Testis (tissue), 3 donors: ENCODE results near the gene SDK1. TPM values are rescaled to one million over a fixed set of nuclear protein-coding genes. Genes with fewer than 3 reads are reported as not detected.
"Not testable (repeated sequence)": the region's sequence is repeated elsewhere in the genome, so short reads cannot be mapped to it uniquely, and the experiment has no call there.

Experiments
- DNase-seq: peaks from one replicate; pipeline ENCODE4 v3.0.0-alpha.2; 2019
- H3K27ac ChIP-seq, 2 donors: fragments of 200-600 bp; sonication (generic); one replicate each; pipeline ENCODE4 v1.5.1; 2019
- H3K27me3 ChIP-seq: fragments of 200-600 bp; sonication (generic); one replicate; pipeline ENCODE4 v1.5.1; 2019
- H3K36me3 ChIP-seq: fragments of 200-600 bp; sonication (generic); one replicate; pipeline ENCODE4 v1.5.1; 2017; ENCODE audit warnings: low read depth; ENCODE audit errors: missing control alignments
- H3K4me1 ChIP-seq: fragments of 200-600 bp; sonication (generic); one replicate; pipeline ENCODE4 v1.5.1; 2019
- H3K4me3 ChIP-seq, 2 donors: fragments of 200-600 bp; sonication (generic); one replicate each; pipeline ENCODE4 v1.5.1; 2017 to 2019
- H3K9me3 ChIP-seq: fragments of 200-600 bp; sonication (generic); one replicate; pipeline ENCODE4 v1.5.1; 2017
- CTCF ChIP-seq, 3 experiments: fragments of 450-650 bp in 2 of 3; fragments of 200-600 bp in 1 of 3; sonication (generic) in 1 of 3; IDR thresholded peaks; one replicate each; pipeline ENCODE4 v1.5.1; 2016 to 2019; ENCODE audit warnings: antibody characterized with exemption in 3 of 3, mild to moderate bottlenecking in 2 of 3, moderate library complexity in 1 of 3
- POLR2A ChIP-seq: fragments of 450-650 bp; IDR thresholded peaks from one replicate; pipeline ENCODE4 v1.6.1; 2017; ENCODE audit warnings: antibody characterized with exemption, mild to moderate bottlenecking, moderate library complexity
- WGBS, 2 donors: methylation state at CpG; one replicate each; pipeline ENCODE4 v1.1.5; 2018; 5-methylcytosine and 5-hydroxymethylcytosine counted together
- intact Hi-C: fragments of 100-400 bp; cut with DNase I; formaldehyde crosslinking; loops from one replicate; pipeline ENCODE4 v1.15.1; 2023; ENCODE audit warnings: low total_unique reads
- polyA plus RNA-seq: library from polyadenylated mRNA; stranded (reverse); fragments of 350-450 nt; fragmentation: Illumina TruSeq; extraction: RNeasy Lipid Tissue Mini Kit (QIAGEN cat#74804); gene quantifications from one replicate; pipeline ENCODE4 v1.2.3, GENCODE V29; 2014; ENCODE audit warnings: low read depth, low replicate concordance; ENCODE audit not compliant: insufficient read depth
- total RNA-seq, 2 donors: library from RNA; depleted of rRNA; stranded (reverse); fragments of >200 nt; gene quantifications; one replicate each; pipeline ENCODE4 v1.2.3, GENCODE V29; 2016

Gene SDK1
- total and polyA plus RNA-seq, 3 donors from 2014 or later: 20.0 to 36.2 (median 24.9) TPM

- intact Hi-C loops: no loop called here
- WGBS, 2 donors: 87% methylated on average over 11 to 12 of the region's 12 CpGs
- Histone ChIP-seq H3K4me1 (no peaks in the 10 kb centered on the region), H3K36me3 (no peaks in the 10 kb centered on the region), H3K9me3 (no peaks in the 10 kb centered on the region), H3K27me3 (no peaks in the 10 kb centered on the region), H3K4me3 (no peak overlapping the region), H3K27ac (no peak overlapping the region)
- DNase-seq: no peak
- TF ChIP-seq CTCF (IDR thresholded peaks at IDR 0.05): no peak
- TF ChIP-seq POLR2A: no peak
Observed at GRCh38 chr7:4234498-4234855, 933.4 kb downstream of the SDK1 start.

GRCh38 chr7:4234886-4235285 is 933.8 kb downstream of the SDK1 start:
- Histone ChIP-seq H3K36me3 (no peaks in the 10 kb centered on the region), H3K27me3 (no peaks in the 10 kb centered on the region), H3K4me1 (no peaks in the 10 kb centered on the region), H3K9me3 (no peaks in the 10 kb centered on the region), H3K4me3 (no peak overlapping the region), H3K27ac (no peak overlapping the region)
- DNase-seq: no peak
- no peak for TF ChIP-seq POLR2A
- TF ChIP-seq CTCF (IDR thresholded peaks at IDR 0.05): no peak
- intact Hi-C loops: no loop called here
- WGBS, 2 donors: 91 to 94% methylated on average over 9 of the region's 9 CpGs

GRCh38 chr7:4235596-4235995 is 934.5 kb downstream of the SDK1 start:
- no peaks in the 10 kb centered on the region for H3K9me3 ChIP-seq
- WGBS, 2 donors: 92 to 95% methylated on average over 12 to 14 of the region's 14 CpGs
- no peak for DNase-seq
- no peaks in the 10 kb centered on the region for H3K36me3 ChIP-seq
- intact Hi-C loops: no loop called here
- H3K4me1 ChIP-seq: no peaks in the 10 kb centered on the region
- no peak for TF ChIP-seq POLR2A
- no peak for TF ChIP-seq CTCF (IDR thresholded peaks at IDR 0.05)
- H3K27me3 ChIP-seq: no peaks in the 10 kb centered on the region
- H3K4me3 ChIP-seq: no peak overlapping the region
- H3K27ac ChIP-seq: no peak overlapping the region

GRCh38 chr7:4236389-4236788 is 935.3 kb downstream of the SDK1 start:
- TF ChIP-seq POLR2A (no peak), CTCF (IDR thresholded peaks at IDR 0.05) (no peak)
- Histone ChIP-seq H3K4me3 (no peak overlapping the region), H3K27me3 (no peaks in the 10 kb centered on the region), H3K4me1 (no peaks in the 10 kb centered on the region), H3K9me3 (no peaks in the 10 kb centered on the region), H3K36me3 (no peaks in the 10 kb centered on the region), H3K27ac (no peak overlapping the region)
- DNase-seq: no peak
- intact Hi-C loops: no loop called here
- 96 to 98% methylated on average over 12 of the region's 12 CpGs for WGBS, 2 donors

- H3K36me3 ChIP-seq, H3K4me1 ChIP-seq, H3K4me3 ChIP-seq, H3K27me3 ChIP-seq, DNase-seq, H3K27ac ChIP-seq, H3K9me3 ChIP-seq, intact Hi-C loops: not testable (repeated sequence)
- WGBS, 2 donors: 89 to 92% methylated on average over 5 of the region's 5 CpGs
Observed at GRCh38 chr7:4236873-4237272, 935.8 kb downstream of the SDK1 start.
